HCT116 (cell line): ENCODE measurements around the gene TK2. TPM values are rescaled to one million over a fixed set of nuclear protein-coding genes. Genes with fewer than 3 reads are reported as not detected.

ENCODE experiments used
- ATAC-seq: fragments of 200-7000 bp; cut with Tn5 transposase; 2 replicates; pipeline ENCODE4 v1.9.1; 2020; ENCODE audit warnings: mild to moderate bottlenecking, moderate library complexity
- BruUV-seq: library from RNA; stranded (reverse); fragments of 400-500 nt; replicated peaks from 2 replicates; lab custom pipeline; 2021; lab: Mats Ljungman, UMichigan
- CTCF ChIA-PET: fragments of 300-600 bp; sonication (Branson Sonifier 250); formaldehyde crosslinking; loops from one replicate; lab custom pipeline; 2021; ENCODE audit warnings: antibody characterized with exemption; lab: Charles Lee
- POLR2A ChIA-PET: fragments of 300-600, 350-600 bp; sonication (Branson Sonifier 250); formaldehyde crosslinking; loops from one replicate; lab custom pipeline; 2021; ENCODE audit warnings: antibody characterized with exemption; lab: Charles Lee
- RAD21 ChIA-PET, 2 experiments: fragments of 300-600 bp; sonication (Branson Sonifier 250); formaldehyde crosslinking; loops; one replicate each; lab custom pipeline; 2023; ENCODE audit warnings: low total read pairs in 2 of 2; ENCODE audit not compliant: uncharacterized antibody in 2 of 2, unreplicated experiment in 2 of 2, low non-redundant PET in 1 of 2; lab: Charles Lee
- DNase-seq: peaks from one replicate; pipeline ENCODE4 v3.0.0-alpha.2; 2010; ENCODE audit warnings: low read depth, low spot score
- H2AFZ ChIP-seq: fragments of 200-600 bp; shearing (Covaris generic), sonication (generic); 2 replicates; pipeline ENCODE4 v1.6.1; 2017; ENCODE audit warnings: low read depth, mixed run types, mixed read lengths, antibody characterized with exemption, low read length; ENCODE audit not compliant: poor library complexity, severe bottlenecking
- H3K27ac ChIP-seq: 2 replicates; pipeline ENCODE4 v1.5.1; 2012; ENCODE audit warnings: low read depth, low read length
- H3K27me3 ChIP-seq: fragments of 200-600 bp; sonication (generic); 2 replicates; pipeline ENCODE4 v1.6.1; 2016; ENCODE audit warnings: mixed run types, low read length, mixed read lengths; ENCODE audit not compliant: insufficient read depth
- H3K36me3 ChIP-seq, 2 experiments: fragments of 200-500 bp in 1 of 2; fragments of 200-600 bp in 1 of 2; sonication (Bioruptor generic) in 1 of 2; sonication (generic) in 1 of 2; 2 replicates each; pipeline versions ENCODE4 v1.5.1 to v1.6.1; 2014 to 2016; ENCODE audit warnings: low read length in 2 of 2, inconsistent platforms in 1 of 2, mixed read lengths in 1 of 2, mixed run types in 1 of 2; ENCODE audit not compliant: insufficient read depth in 2 of 2, control insufficient read depth in 1 of 2
- H3K4me1 ChIP-seq, 2 experiments: fragments of 200-600 bp in 1 of 2; sonication (generic) in 1 of 2; 2 replicates each; pipeline versions ENCODE4 v1.5.1 to v1.6.1; 2012 to 2017; ENCODE audit warnings: low read length in 2 of 2, inconsistent platforms in 1 of 2, mild to moderate bottlenecking in 1 of 2, mixed read lengths in 1 of 2, mixed run types in 1 of 2, moderate library complexity in 1 of 2; ENCODE audit not compliant: insufficient read depth in 2 of 2, control insufficient read depth in 1 of 2
- H3K4me2 ChIP-seq: fragments of 200-600 bp; sonication (generic); 2 replicates; pipeline ENCODE4 v1.6.1; 2017; ENCODE audit warnings: mixed run types, low read length, mixed read lengths
- H3K4me3 ChIP-seq, 2 experiments: fragments of 200-600 bp in 1 of 2; sonication (generic) in 1 of 2; replicated peaks in 1 of 2; 2 replicates each; pipeline ENCODE4 v1.5.1; 2011 to 2016; ENCODE audit warnings: low read length in 2 of 2, control low read depth in 1 of 2, low read depth in 1 of 2, mild to moderate bottlenecking in 1 of 2, mixed read lengths in 1 of 2, mixed run types in 1 of 2
- H3K79me2 ChIP-seq: fragments of 200-600 bp; sonication (generic); 2 replicates; pipeline ENCODE4 v1.6.1; 2017; ENCODE audit warnings: mild to moderate bottlenecking, mixed run types, low read length, moderate library complexity, mixed read lengths; ENCODE audit not compliant: insufficient read depth
- H3K9ac ChIP-seq: fragments of 200-600 bp; sonication (generic); 2 replicates; pipeline ENCODE4 v1.6.1; 2016; ENCODE audit warnings: low read length, mixed read lengths
- H3K9me2 ChIP-seq: fragments of 200-600 bp; sonication (generic), shearing (Covaris generic); 2 replicates; pipeline ENCODE4 v1.6.1; 2017; ENCODE audit warnings: mixed run types, mild to moderate bottlenecking, moderate library complexity; ENCODE audit not compliant: insufficient read depth
- H3K9me3 ChIP-seq, 2 experiments: fragments of 200-500 bp in 1 of 2; fragments of 200-600 bp in 1 of 2; sonication (Bioruptor generic) in 1 of 2; sonication (generic) in 1 of 2; 2 replicates each; pipeline ENCODE4 v1.6.1; 2014 to 2017; ENCODE audit warnings: low read length in 2 of 2, mixed read lengths in 2 of 2, inconsistent platforms in 1 of 2, low read depth in 1 of 2, mild to moderate bottlenecking in 1 of 2, mixed run types in 1 of 2, moderate library complexity in 1 of 2; ENCODE audit not compliant: control insufficient read depth in 1 of 2, insufficient read depth in 1 of 2
- H4K20me1 ChIP-seq: fragments of 200-600 bp; sonication (generic), shearing (Covaris generic); 2 replicates; pipeline ENCODE4 v1.6.1; 2017; ENCODE audit warnings: mixed run types, mild to moderate bottlenecking, moderate library complexity; ENCODE audit not compliant: insufficient read depth
- CBX3 ChIP-seq: IDR thresholded peaks from 2 replicates; pipeline ENCODE4 v1.6.1; 2012; ENCODE audit warnings: low read depth
- CEBPB ChIP-seq: IDR thresholded peaks from 2 replicates; pipeline ENCODE4 v1.6.1; 2012; ENCODE audit warnings: low read depth
- ELF1 ChIP-seq: IDR thresholded peaks from 2 replicates; pipeline ENCODE4 v1.6.1; 2012; ENCODE audit warnings: low read depth, borderline replicate concordance
- EZH2 ChIP-seq: fragments of 200-600 bp; sonication (generic); IDR thresholded peaks from 2 replicates; pipeline ENCODE4 v1.6.1; 2017; ENCODE audit warnings: antibody characterized with exemption, mixed run types
- FOSL1 ChIP-seq: IDR thresholded peaks from 2 replicates; pipeline ENCODE4 v1.6.1; 2012; ENCODE audit warnings: low read depth
- JUND ChIP-seq: IDR thresholded peaks from 2 replicates; pipeline ENCODE4 v1.6.1; 2012
- POLR2AphosphoS5 ChIP-seq: IDR thresholded peaks from 2 replicates; pipeline ENCODE4 v1.6.1; 2011; ENCODE audit warnings: mild to moderate bottlenecking, low read depth, low read length, moderate library complexity
- RAD21 ChIP-seq: IDR thresholded peaks from 2 replicates; pipeline ENCODE4 v1.6.1; 2012; ENCODE audit warnings: low read depth, mild to moderate bottlenecking
- SIN3A ChIP-seq: IDR thresholded peaks from 2 replicates; pipeline ENCODE4 v1.6.1; 2012; ENCODE audit warnings: low read depth
- SP1 ChIP-seq: IDR thresholded peaks from 2 replicates; pipeline ENCODE4 v1.6.1; 2012; ENCODE audit warnings: low read depth
- SRF ChIP-seq: IDR thresholded peaks from 2 replicates; pipeline ENCODE4 v1.6.1; 2012; ENCODE audit warnings: low read depth
- TCF7L2 ChIP-seq: IDR thresholded peaks from 2 replicates; pipeline ENCODE4 v1.7.0; 2011; ENCODE audit warnings: borderline replicate concordance, inconsistent platforms; ENCODE audit not compliant: insufficient read depth, insufficient read length; ENCODE audit errors: extremely low read depth
- YY1 ChIP-seq: IDR thresholded peaks from 2 replicates; pipeline ENCODE4 v1.6.1; 2011; ENCODE audit warnings: low read length, low read depth, moderate library complexity, mild to moderate bottlenecking; ENCODE audit not compliant: insufficient replicate concordance; ENCODE audit errors: extremely low read depth
- ZNF274 ChIP-seq: fragments of 200-500 bp; sonication (Bioruptor generic); IDR thresholded peaks from 2 replicates; pipeline ENCODE4 v1.6.1; 2014; ENCODE audit warnings: mild to moderate bottlenecking, low read depth, low read length, inconsistent platforms
- intact Hi-C: fragments of 100-400 bp; cut with micrococcal nuclease; formaldehyde crosslinking; loops from 2 replicates; pipeline ENCODE4 v1.10.0; 2022
- total RNA-seq: library from RNA; stranded (reverse); gene quantifications from one replicate; pipeline ENCODE4 v1.2.1, GENCODE V29; 2021; ENCODE audit not compliant: unreplicated experiment
- TF ChIP-seq, protein P1 (sequence below): IDR thresholded peaks from 2 replicates; pipeline ENCODE4 v1.6.1; 2011; ENCODE audit warnings: mild to moderate bottlenecking, low read length, moderate library complexity; ENCODE audit not compliant: insufficient replicate concordance; ENCODE audit errors: extremely low read depth
- TF ChIP-seq, protein P2 (sequence below): IDR thresholded peaks from 2 replicates; pipeline ENCODE4 v1.6.1; 2012
- TF ChIP-seq, protein P3 (sequence below), 3 experiments: fragments of 200-600 bp in 1 of 3; sonication (generic) in 1 of 3; IDR thresholded peaks in 2 of 3; conservative IDR thresholded peaks in 1 of 3; 2 replicates each; pipeline ENCODE4 v1.5.1; 2012 to 2017; ENCODE audit warnings: low read depth in 2 of 3, low read length in 2 of 3, antibody characterized with exemption in 1 of 3, borderline replicate concordance in 1 of 3, control low read depth in 1 of 3, mild to moderate bottlenecking in 1 of 3, mixed read lengths in 1 of 3, mixed run types in 1 of 3, moderate library complexity in 1 of 3; ENCODE audit not compliant: insufficient read depth in 1 of 3

Gene TK2
- total RNA-seq, 1 experiment from 2014 or later, result 15.4 TPM

DNA sequence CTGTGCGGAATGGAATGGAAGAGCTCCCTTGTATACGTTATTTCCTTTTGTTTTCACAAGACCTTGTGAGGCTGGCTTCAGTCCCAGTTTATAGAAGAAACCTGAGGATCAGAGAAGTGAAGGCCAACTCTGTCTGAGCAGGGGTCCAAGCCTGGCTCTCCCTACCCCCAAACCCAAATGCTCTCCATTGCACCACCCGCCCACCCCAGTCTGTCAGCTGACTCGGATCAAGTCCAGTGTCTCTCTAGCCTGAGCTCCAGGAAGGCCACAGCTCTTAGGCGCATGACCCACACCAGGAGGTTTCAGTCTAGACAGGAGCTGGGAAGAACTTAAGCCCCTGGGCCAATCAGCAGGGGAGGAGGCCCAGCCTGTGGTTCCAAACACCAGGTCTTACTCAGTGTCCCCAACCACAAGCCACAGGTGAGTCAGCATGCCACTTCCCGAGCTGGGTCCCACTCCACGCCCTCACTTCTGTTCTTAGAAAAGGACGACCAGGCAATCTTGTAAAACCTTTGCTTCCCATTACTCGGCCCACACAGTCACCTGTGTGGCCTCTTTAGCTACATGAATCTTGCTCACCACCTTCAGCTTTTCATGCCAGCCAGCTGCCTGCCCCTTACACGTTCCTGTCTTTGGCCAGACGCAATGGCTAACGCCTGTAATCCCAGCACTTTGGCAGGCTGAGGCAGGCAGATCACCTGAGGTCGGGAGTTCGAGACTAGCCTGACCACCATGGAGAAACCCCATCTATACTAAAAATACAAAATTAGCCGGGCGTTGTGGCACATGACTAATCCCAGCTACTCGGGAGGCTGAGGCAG lies 27.8 kb downstream of the TK2 start:
- H2AFZ ChIP-seq, result no peak overlapping the region
- H3K9me3 ChIP-seq, result no peaks in the 10 kb centered on the region
- H3K4me2 ChIP-seq, result peak overlapping the region; percentile 62
- DNase-seq (peak; percentile 90), ATAC-seq (peak; percentile 94)
- POLR2A ChIA-PET, result interaction anchor here (0.9 to 1.9 kb wide), 4 partner anchors 11 to 30 kb away, joined by 4 to 9 read pairs (median 4); partner anchors contain the start of genes CKLF and TK2
- peak overlapping the region; percentile 17 for H3K9ac ChIP-seq
- CTCF ChIA-PET, result interaction anchor here (0.6 to 2.8 kb wide), 7 partner anchors 17 to 308 kb away, joined by 3 to 10 read pairs (median 3); partner anchors contain the start of gene NAE1
- H3K9me2 ChIP-seq, result no peaks in the 10 kb centered on the region
- H3K4me3 ChIP-seq, result peak overlapping the region in 1 of 2 experiments; percentile 33; a peak in 1 of 4 replicates
- H3K36me3 ChIP-seq, result no peaks in the 10 kb centered on the region
- H3K27ac ChIP-seq, result peak overlapping the region; percentile 58
- no peaks in the 10 kb centered on the region for H3K27me3 ChIP-seq
- RAD21 ChIA-PET, result interaction anchor here in 1 of 2 experiments (0.5 kb wide), 1 partner anchor 67 kb away, joined by 8 read pairs; no protein-coding TSS in a partner anchor
- BruUV-seq, result no TSS peak
- no peaks in the 10 kb centered on the region for H3K79me2 ChIP-seq
- peaks cover 38 to 46% of the 10 kb centered on the region in 2 experiments for H3K4me1 ChIP-seq
- intact Hi-C loops, result no loop called here
- H4K20me1 ChIP-seq, result no peaks in the 10 kb centered on the region
- TF ChIP-seq CBX3 (peak; percentile 29; the same call in 1 of the 2 replicates), ZNF274 (no peak), JUND (peak; percentile 92), RAD21 (no peak), SP1 (peak; percentile 91), YY1 (no peak), EZH2 (no peak), SIN3A (peak; percentile 36; the same call in 1 of the 2 replicates), CEBPB (peak; percentile 78; the same call in 1 of the 2 replicates), SRF (peak; percentile 61; the same call in 1 of the 2 replicates), TCF7L2 (no peak), ELF1 (no peak), POLR2AphosphoS5 (peak; percentile 25; the same call in 1 of the 2 replicates), FOSL1 (peak; percentile 94)
- TF ChIP-seq, protein P1, sequence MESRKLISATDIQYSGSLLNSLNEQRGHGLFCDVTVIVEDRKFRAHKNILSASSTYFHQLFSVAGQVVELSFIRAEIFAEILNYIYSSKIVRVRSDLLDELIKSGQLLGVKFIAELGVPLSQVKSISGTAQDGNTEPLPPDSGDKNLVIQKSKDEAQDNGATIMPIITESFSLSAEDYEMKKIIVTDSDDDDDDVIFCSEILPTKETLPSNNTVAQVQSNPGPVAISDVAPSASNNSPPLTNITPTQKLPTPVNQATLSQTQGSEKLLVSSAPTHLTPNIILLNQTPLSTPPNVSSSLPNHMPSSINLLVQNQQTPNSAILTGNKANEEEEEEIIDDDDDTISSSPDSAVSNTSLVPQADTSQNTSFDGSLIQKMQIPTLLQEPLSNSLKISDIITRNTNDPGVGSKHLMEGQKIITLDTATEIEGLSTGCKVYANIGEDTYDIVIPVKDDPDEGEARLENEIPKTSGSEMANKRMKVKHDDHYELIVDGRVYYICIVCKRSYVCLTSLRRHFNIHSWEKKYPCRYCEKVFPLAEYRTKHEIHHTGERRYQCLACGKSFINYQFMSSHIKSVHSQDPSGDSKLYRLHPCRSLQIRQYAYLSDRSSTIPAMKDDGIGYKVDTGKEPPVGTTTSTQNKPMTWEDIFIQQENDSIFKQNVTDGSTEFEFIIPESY, result no peak
- TF ChIP-seq, protein P2, sequence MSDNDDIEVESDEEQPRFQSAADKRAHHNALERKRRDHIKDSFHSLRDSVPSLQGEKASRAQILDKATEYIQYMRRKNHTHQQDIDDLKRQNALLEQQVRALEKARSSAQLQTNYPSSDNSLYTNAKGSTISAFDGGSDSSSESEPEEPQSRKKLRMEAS, result peak; percentile 65; the same call in 1 of the 2 replicates
- TF ChIP-seq, protein P3, sequence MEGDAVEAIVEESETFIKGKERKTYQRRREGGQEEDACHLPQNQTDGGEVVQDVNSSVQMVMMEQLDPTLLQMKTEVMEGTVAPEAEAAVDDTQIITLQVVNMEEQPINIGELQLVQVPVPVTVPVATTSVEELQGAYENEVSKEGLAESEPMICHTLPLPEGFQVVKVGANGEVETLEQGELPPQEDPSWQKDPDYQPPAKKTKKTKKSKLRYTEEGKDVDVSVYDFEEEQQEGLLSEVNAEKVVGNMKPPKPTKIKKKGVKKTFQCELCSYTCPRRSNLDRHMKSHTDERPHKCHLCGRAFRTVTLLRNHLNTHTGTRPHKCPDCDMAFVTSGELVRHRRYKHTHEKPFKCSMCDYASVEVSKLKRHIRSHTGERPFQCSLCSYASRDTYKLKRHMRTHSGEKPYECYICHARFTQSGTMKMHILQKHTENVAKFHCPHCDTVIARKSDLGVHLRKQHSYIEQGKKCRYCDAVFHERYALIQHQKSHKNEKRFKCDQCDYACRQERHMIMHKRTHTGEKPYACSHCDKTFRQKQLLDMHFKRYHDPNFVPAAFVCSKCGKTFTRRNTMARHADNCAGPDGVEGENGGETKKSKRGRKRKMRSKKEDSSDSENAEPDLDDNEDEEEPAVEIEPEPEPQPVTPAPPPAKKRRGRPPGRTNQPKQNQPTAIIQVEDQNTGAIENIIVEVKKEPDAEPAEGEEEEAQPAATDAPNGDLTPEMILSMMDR (IDR thresholded peaks at IDR 0.05 in 2 of 3, conservative IDR thresholded peaks at IDR 0.05 in 1 of 3; ENCODE audit: borderline replicate concordance in 1 of 3, insufficient read depth in 1 of 3, low read depth in 2 of 3, low read length in 2 of 3), result no peak
